Measurements from ENCODE around the gene DCK. TPM values are rescaled to one million over a fixed set of nuclear protein-coding genes. Genes with fewer than 3 reads are reported as not detected.

The DCK gene
- 25.3 and 37.9 TPM in 2 replicates for total RNA-seq

GRCh38 chr4:70993181-70994068 lies at the start of gene DCK:
Gene DCK, plus strand, starts transcription at chr4:70993649. Its CDS starts 187 bp downstream, at chr4:70993836.

Other genes starting within 250 kb of the DCK start
- 111 and 126 TPM in 2 replicates for gene GRSF1, start 153.8 kb upstream of the DCK start, total RNA-seq
- 28.2 and 29.4 TPM in 2 replicates for gene MOB1B, start 91.3 kb upstream of the DCK start, total RNA-seq